ENCODE measurements around the gene CYTH1. TPM values are rescaled to one million over a fixed set of nuclear protein-coding genes. Genes with fewer than 3 reads are reported as not detected.

CYTH1 gene
- total RNA-seq, 2 donors from 2014 or later: 23.1 to 27.4 TPM

GRCh38 chr17:78655251-78655940 is 126.7 kb downstream of the CYTH1 start:
- Mint-ChIP-seq H3K36me3 (ENCODE audit: low read depth) (no peaks in the 10 kb centered on the region), H3K4me1 (no peaks in the 10 kb centered on the region), H3K27me3 (ENCODE audit: insufficient read depth) (peaks cover 35% of the 10 kb centered on the region), H3K4me3 (no peak overlapping the region), H3K9me3 (no peaks in the 10 kb centered on the region), H3K27ac (no peak overlapping the region)
- TF ChIP-seq CTCF (conservative IDR thresholded peaks at IDR 0.05): no peak
- WGBS, 2 experiments (ENCODE audit: insufficient coverage in 1 of 2, insufficient read length in 1 of 2): 92 to 97% methylated on average over 9 of the region's 9 CpGs
- Histone ChIP-seq H3K4me1 (ENCODE audit: control insufficient read depth, insufficient read depth, low read length) (peaks cover 3% of the 10 kb centered on the region), H3K27me3 (ENCODE audit: control insufficient read depth, insufficient read depth, low read length, poor library complexity, severe bottlenecking) (peaks cover 58% of the 10 kb centered on the region), H3K9ac (ENCODE audit: extremely low read depth, low read length, poor library complexity, severe bottlenecking) (no peak overlapping the region), H3K4me3 (ENCODE audit: low read length) (no peak overlapping the region), H3K27ac (ENCODE audit: low read depth, low read length) (no peak overlapping the region), H3K36me3 (ENCODE audit: control insufficient read depth, insufficient read depth, low read length) (no peaks in the 10 kb centered on the region), H3K9me3 (ENCODE audit: control insufficient read depth, low read length) (no peaks in the 10 kb centered on the region)
- DNase-seq: peak; percentile 33

GRCh38 chr17:78654325-78654724 is 127.7 kb downstream of the CYTH1 start:
- Histone ChIP-seq H3K27me3 (ENCODE audit: control insufficient read depth, insufficient read depth, low read length, poor library complexity, severe bottlenecking) (peaks cover 59% of the 10 kb centered on the region), H3K27ac (ENCODE audit: low read depth, low read length) (no peak overlapping the region), H3K4me3 (ENCODE audit: low read length) (no peak overlapping the region), H3K36me3 (ENCODE audit: control insufficient read depth, insufficient read depth, low read length) (no peaks in the 10 kb centered on the region), H3K4me1 (ENCODE audit: control insufficient read depth, insufficient read depth, low read length) (peaks cover 3% of the 10 kb centered on the region), H3K9ac (ENCODE audit: extremely low read depth, low read length, poor library complexity, severe bottlenecking) (no peak overlapping the region), H3K9me3 (ENCODE audit: control insufficient read depth, low read length) (no peaks in the 10 kb centered on the region)
- no peak overlapping the region for H3K4me3 Mint-ChIP-seq
- H3K4me1 Mint-ChIP-seq: no peaks in the 10 kb centered on the region
- H3K27ac Mint-ChIP-seq: no peak overlapping the region
- no peaks in the 10 kb centered on the region for H3K9me3 Mint-ChIP-seq
- TF ChIP-seq CTCF (conservative IDR thresholded peaks at IDR 0.05): no peak
- 93 to 95% methylated on average over 2 of the region's 2 CpGs for WGBS, 2 experiments (ENCODE audit: insufficient coverage in 1 of 2, insufficient read length in 1 of 2)
- no peak for DNase-seq
- peaks cover 34% of the 10 kb centered on the region for H3K27me3 Mint-ChIP-seq (ENCODE audit: insufficient read depth)
- H3K36me3 Mint-ChIP-seq (ENCODE audit: low read depth): no peaks in the 10 kb centered on the region

GRCh38 chr17:78653382-78653781 is 128.7 kb downstream of the CYTH1 start:
- Mint-ChIP-seq H3K9me3 (peaks cover 2% of the 10 kb centered on the region), H3K36me3 (ENCODE audit: low read depth) (no peaks in the 10 kb centered on the region), H3K4me1 (no peaks in the 10 kb centered on the region), H3K27me3 (ENCODE audit: insufficient read depth) (peaks cover 35% of the 10 kb centered on the region), H3K27ac (no peak overlapping the region), H3K4me3 (no peak overlapping the region)
- H3K4me3 ChIP-seq (ENCODE audit: low read length): no peak overlapping the region
- WGBS, 2 experiments (ENCODE audit: insufficient coverage in 1 of 2, insufficient read length in 1 of 2): 97 to 98% methylated on average over 4 to 5 of the region's 5 CpGs
- H3K4me1 ChIP-seq (ENCODE audit: control insufficient read depth, insufficient read depth, low read length): peaks cover 3% of the 10 kb centered on the region
- H3K9ac ChIP-seq (ENCODE audit: extremely low read depth, low read length, poor library complexity, severe bottlenecking): no peak overlapping the region
- H3K27ac ChIP-seq (ENCODE audit: low read depth, low read length): no peak overlapping the region
- H3K9me3 ChIP-seq (ENCODE audit: control insufficient read depth, low read length): no peaks in the 10 kb centered on the region
- peaks cover 59% of the 10 kb centered on the region for H3K27me3 ChIP-seq (ENCODE audit: control insufficient read depth, insufficient read depth, low read length, poor library complexity, severe bottlenecking)
- TF ChIP-seq CTCF (conservative IDR thresholded peaks at IDR 0.05): no peak
- peak; percentile 34 for DNase-seq
- no peaks in the 10 kb centered on the region for H3K36me3 ChIP-seq (ENCODE audit: control insufficient read depth, insufficient read depth, low read length)

Measured in endodermal cell (in vitro differentiated cells).